Hepatocyte (in vitro differentiated cells): ENCODE results near the gene A2ML1. TPM values are rescaled to one million over a fixed set of nuclear protein-coding genes. Genes with fewer than 3 reads are reported as not detected.
"Not testable (repeated sequence)": the region's sequence is repeated elsewhere in the genome, so short reads cannot be mapped to it uniquely, and the experiment has no call there.

Experiments
- DNase-seq: peaks from one replicate; pipeline ENCODE4 v3.0.0-alpha.2; 2016; ENCODE audit warnings: low spot score
- H2AFZ ChIP-seq: fragments of 200-600 bp; sonication (generic); 2 replicates; pipeline ENCODE4 v1.6.0; 2016; ENCODE audit warnings: antibody characterized with exemption, mild to moderate bottlenecking
- H3K27ac ChIP-seq: fragments of 200-600 bp; sonication (generic); 2 replicates; pipeline ENCODE4 v1.5.1; 2016; ENCODE audit warnings: mild to moderate bottlenecking
- H3K27me3 ChIP-seq: fragments of 200-600 bp; sonication (generic); 2 replicates; pipeline ENCODE4 v1.6.1; 2016
- H3K36me3 ChIP-seq: fragments of 200-600 bp; sonication (generic); replicated peaks from 2 replicates; pipeline ENCODE4 v1.5.1; 2016; ENCODE audit warnings: low read depth; ENCODE audit not compliant: insufficient read depth
- H3K4me1 ChIP-seq: fragments of 200-600 bp; sonication (generic); 2 replicates; pipeline ENCODE4 v1.5.1; 2016; ENCODE audit warnings: mild to moderate bottlenecking, moderate library complexity; ENCODE audit not compliant: insufficient read depth
- H3K4me2 ChIP-seq: fragments of 200-600 bp; sonication (generic); 2 replicates; pipeline ENCODE4 v1.6.0; 2016
- H3K4me3 ChIP-seq: fragments of 200-600 bp; sonication (generic); 2 replicates; pipeline ENCODE4 v1.5.1; 2016; ENCODE audit warnings: mild to moderate bottlenecking
- H3K79me2 ChIP-seq: fragments of 200-600 bp; sonication (generic); 2 replicates; pipeline ENCODE4 v1.6.0; 2017; ENCODE audit warnings: mild to moderate bottlenecking
- H3K9me2 ChIP-seq: fragments of 200-600 bp; sonication (generic); replicated peaks from 2 replicates; pipeline ENCODE4 v1.6.0; 2017; ENCODE audit warnings: mild to moderate bottlenecking; ENCODE audit not compliant: insufficient read depth
- H3K9me3 ChIP-seq: fragments of 200-600 bp; sonication (generic); 2 replicates; pipeline ENCODE4 v1.5.1; 2016; ENCODE audit warnings: low read depth, mild to moderate bottlenecking
- H4K20me1 ChIP-seq: fragments of 200-600 bp; sonication (generic); 2 replicates; pipeline ENCODE4 v1.6.0; 2016; ENCODE audit warnings: mild to moderate bottlenecking; ENCODE audit not compliant: insufficient read depth, poor library complexity, severe bottlenecking
- CTCF ChIP-seq: fragments of 200-600 bp; sonication (generic); IDR thresholded peaks from 2 replicates; pipeline ENCODE4 v1.5.1; 2016; ENCODE audit warnings: antibody characterized with exemption, mild to moderate bottlenecking; ENCODE audit not compliant: poor library complexity
- EZH2 ChIP-seq: fragments of 200-600 bp; sonication (generic); IDR thresholded peaks from 2 replicates; pipeline ENCODE4 v1.6.1; 2016; ENCODE audit warnings: antibody characterized with exemption, mild to moderate bottlenecking, borderline replicate concordance
- EZH2phosphoT487 ChIP-seq: fragments of 200-600 bp; sonication (generic); IDR thresholded peaks from one replicate; pipeline ENCODE4 v1.6.1; 2018; ENCODE audit warnings: antibody characterized with exemption, mild to moderate bottlenecking, low read depth, moderate library complexity; ENCODE audit not compliant: unreplicated experiment, severe bottlenecking
- WGBS: methylation state at CpG from one replicate; pipeline ENCODE4 v1.1.6; 2016; ENCODE audit warnings: low lambda C conversion rate; ENCODE audit errors: missing lambda C conversion rate; 5-methylcytosine and 5-hydroxymethylcytosine counted together
- polyA plus RNA-seq: library from polyadenylated mRNA; unstranded; fragments of >200 nt; fragmentation: Nextera tagmentation; extraction: Ambion mirVana; gene quantifications from 2 replicates; pipeline ENCODE4 v1.2.1, GENCODE V29; 2016
- total RNA-seq: library from RNA; depleted of rRNA; stranded (reverse); fragments of >200 nt; gene quantifications from 2 replicates; pipeline ENCODE4 v1.2.3, GENCODE V29; 2014

A2ML1 gene
- total and polyA plus RNA-seq, 2 experiments from 2014 or later = 1.0 to 1.1 TPM

GRCh38 chr12:8894378-8894777 is 72.0 kb downstream of the A2ML1 start:
- Histone ChIP-seq H2AFZ (no peak overlapping the region), H3K36me3 (no peaks in the 10 kb centered on the region), H4K20me1 (no peaks in the 10 kb centered on the region), H3K79me2 (no peaks in the 10 kb centered on the region), H3K4me1 (no peaks in the 10 kb centered on the region), H3K27me3 (no peaks in the 10 kb centered on the region), H3K4me2 (no peak overlapping the region), H3K9me3 (no peaks in the 10 kb centered on the region), H3K27ac (no peak overlapping the region), H3K4me3 (no peak overlapping the region), H3K9me2 (no peaks in the 10 kb centered on the region)
- no peak for TF ChIP-seq EZH2
- no peak for TF ChIP-seq EZH2phosphoT487
- TF ChIP-seq CTCF = no peak
- DNase-seq = no peak

- no peaks in the 10 kb centered on the region for H3K27me3 ChIP-seq
- no peaks in the 10 kb centered on the region for H3K79me2 ChIP-seq
- no peak overlapping the region for H3K4me3 ChIP-seq
- H2AFZ ChIP-seq = no peak overlapping the region
- no peaks in the 10 kb centered on the region for H3K9me3 ChIP-seq
- H3K27ac ChIP-seq = no peak overlapping the region
- H3K36me3 ChIP-seq = no peaks in the 10 kb centered on the region
- H3K4me1 ChIP-seq = no peaks in the 10 kb centered on the region
- TF ChIP-seq EZH2phosphoT487 (no peak), CTCF (no peak), EZH2 (no peak)
- no peaks in the 10 kb centered on the region for H4K20me1 ChIP-seq
- H3K4me2 ChIP-seq = no peak overlapping the region
- H3K9me2 ChIP-seq = no peaks in the 10 kb centered on the region
- WGBS = 79% methylated on average over 1 of the region's 1 CpG
- no peak for DNase-seq
Observed at GRCh38 chr12:8894986-8895385, 72.6 kb downstream of the A2ML1 start.

DNA sequence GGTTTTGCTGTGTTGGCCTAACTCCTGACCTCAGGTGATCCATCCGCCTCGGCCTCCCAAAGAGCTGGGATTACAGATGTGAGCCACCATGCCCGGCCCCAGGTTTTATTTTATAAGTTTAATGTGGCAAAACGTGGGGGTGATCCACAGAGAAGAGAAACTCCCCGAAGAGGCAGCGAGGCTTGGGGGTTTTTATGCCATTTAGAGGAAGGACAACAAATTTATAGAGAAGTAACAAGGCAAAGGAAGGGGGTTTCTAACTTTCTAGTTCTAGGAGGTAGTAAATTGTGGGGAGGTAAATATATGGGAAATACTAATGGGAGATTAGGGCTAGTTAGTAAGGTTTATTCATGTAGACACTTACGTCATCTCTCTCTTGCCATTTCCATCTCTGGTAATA is 74.7 kb downstream of the A2ML1 start:
- H3K9me3 ChIP-seq = no peaks in the 10 kb centered on the region
- H3K27me3 ChIP-seq = no peaks in the 10 kb centered on the region
- no peak overlapping the region for H3K4me3 ChIP-seq
- TF ChIP-seq EZH2phosphoT487 (no peak), EZH2 (no peak)
- no peaks in the 10 kb centered on the region for H4K20me1 ChIP-seq
- no peak overlapping the region for H2AFZ ChIP-seq
- no peaks in the 10 kb centered on the region for H3K9me2 ChIP-seq
- H3K4me1 ChIP-seq = no peaks in the 10 kb centered on the region
- DNase-seq = no peak
- WGBS = 94% methylated on average over 7 of the region's 7 CpGs
- H3K79me2 ChIP-seq = no peaks in the 10 kb centered on the region
- H3K36me3 ChIP-seq = no peaks in the 10 kb centered on the region
- no peak overlapping the region for H3K4me2 ChIP-seq
- H3K27ac ChIP-seq = no peak overlapping the region

- Histone ChIP-seq H3K9me2 (no peaks in the 10 kb centered on the region), H3K4me1 (no peaks in the 10 kb centered on the region), H3K27me3 (no peaks in the 10 kb centered on the region), H4K20me1 (no peaks in the 10 kb centered on the region), H3K4me2 (no peak overlapping the region), H2AFZ (no peak overlapping the region), H3K36me3 (no peaks in the 10 kb centered on the region), H3K4me3 (no peak overlapping the region), H3K27ac (no peak overlapping the region), H3K79me2 (no peaks in the 10 kb centered on the region), H3K9me3 (no peaks in the 10 kb centered on the region)
- WGBS = 94% methylated on average over 6 of the region's 6 CpGs
- TF ChIP-seq EZH2phosphoT487 (no peak), CTCF (no peak), EZH2 (no peak)
- DNase-seq = no peak
Observed at GRCh38 chr12:8899830-8900229, 77.4 kb downstream of the A2ML1 start.

- H2AFZ ChIP-seq = not testable (repeated sequence)
Observed at GRCh38 chr12:8902703-8903102, 80.3 kb downstream of the A2ML1 start.

More at GRCh38 chr12:8902703-8903102, 80.3 kb downstream of the A2ML1 start:
- not testable (repeated sequence) for H3K27me3 ChIP-seq, H3K4me2 ChIP-seq, H4K20me1 ChIP-seq, H3K9me2 ChIP-seq, H3K4me3 ChIP-seq, H3K4me1 ChIP-seq, H3K9me3 ChIP-seq, DNase-seq, H3K79me2 ChIP-seq, H3K36me3 ChIP-seq, H3K27ac ChIP-seq
- WGBS = 97% methylated on average over 5 of the region's 5 CpGs
